ENCODE data around the gene APOB. TPM values are rescaled to one million over a fixed set of nuclear protein-coding genes. Genes with fewer than 3 reads are reported as not detected.

Gene APOB
- total and polyA plus RNA-seq, 2 of the 13 experiments (the other 11 are each of a cell fraction or from before 2014, with no cell fraction given) = 1,569 to 2,515 TPM

DNA sequence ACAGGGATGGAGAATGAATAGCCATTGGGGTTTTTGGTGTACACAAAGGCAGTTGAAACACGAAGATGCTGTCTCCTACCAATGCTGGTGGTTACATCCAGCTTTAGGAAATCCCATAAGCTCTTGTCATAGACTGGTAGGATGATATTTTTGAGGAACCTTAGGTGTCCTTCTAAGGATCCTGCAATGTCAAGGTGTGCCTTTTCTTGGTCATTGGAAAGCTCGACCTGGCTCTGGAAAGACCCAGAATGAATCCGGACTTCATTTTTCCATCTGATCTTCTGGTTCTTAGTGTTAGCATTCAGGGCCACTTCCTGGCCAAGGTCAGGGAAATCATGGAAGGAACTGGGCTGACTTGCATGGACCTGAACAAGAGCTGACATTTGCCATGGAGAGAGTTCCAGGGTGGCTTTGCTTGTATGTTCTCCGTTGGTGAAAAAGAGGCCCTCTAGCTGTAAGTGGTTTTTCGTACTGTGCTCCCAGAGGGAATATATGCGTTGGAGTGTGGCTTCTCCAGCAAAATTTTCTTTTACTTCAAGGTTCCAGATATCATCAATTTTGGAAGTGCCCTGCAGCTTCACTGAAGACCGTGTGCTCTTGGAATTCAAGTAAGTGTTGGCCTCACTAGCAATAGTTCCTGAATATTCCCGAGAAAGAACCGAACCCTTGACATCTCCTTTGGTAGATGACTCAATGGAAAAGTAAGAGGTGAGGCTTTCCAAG lies 38.0 kb downstream of the APOB start (continued):
- TF ChIP-seq, protein P1, sequence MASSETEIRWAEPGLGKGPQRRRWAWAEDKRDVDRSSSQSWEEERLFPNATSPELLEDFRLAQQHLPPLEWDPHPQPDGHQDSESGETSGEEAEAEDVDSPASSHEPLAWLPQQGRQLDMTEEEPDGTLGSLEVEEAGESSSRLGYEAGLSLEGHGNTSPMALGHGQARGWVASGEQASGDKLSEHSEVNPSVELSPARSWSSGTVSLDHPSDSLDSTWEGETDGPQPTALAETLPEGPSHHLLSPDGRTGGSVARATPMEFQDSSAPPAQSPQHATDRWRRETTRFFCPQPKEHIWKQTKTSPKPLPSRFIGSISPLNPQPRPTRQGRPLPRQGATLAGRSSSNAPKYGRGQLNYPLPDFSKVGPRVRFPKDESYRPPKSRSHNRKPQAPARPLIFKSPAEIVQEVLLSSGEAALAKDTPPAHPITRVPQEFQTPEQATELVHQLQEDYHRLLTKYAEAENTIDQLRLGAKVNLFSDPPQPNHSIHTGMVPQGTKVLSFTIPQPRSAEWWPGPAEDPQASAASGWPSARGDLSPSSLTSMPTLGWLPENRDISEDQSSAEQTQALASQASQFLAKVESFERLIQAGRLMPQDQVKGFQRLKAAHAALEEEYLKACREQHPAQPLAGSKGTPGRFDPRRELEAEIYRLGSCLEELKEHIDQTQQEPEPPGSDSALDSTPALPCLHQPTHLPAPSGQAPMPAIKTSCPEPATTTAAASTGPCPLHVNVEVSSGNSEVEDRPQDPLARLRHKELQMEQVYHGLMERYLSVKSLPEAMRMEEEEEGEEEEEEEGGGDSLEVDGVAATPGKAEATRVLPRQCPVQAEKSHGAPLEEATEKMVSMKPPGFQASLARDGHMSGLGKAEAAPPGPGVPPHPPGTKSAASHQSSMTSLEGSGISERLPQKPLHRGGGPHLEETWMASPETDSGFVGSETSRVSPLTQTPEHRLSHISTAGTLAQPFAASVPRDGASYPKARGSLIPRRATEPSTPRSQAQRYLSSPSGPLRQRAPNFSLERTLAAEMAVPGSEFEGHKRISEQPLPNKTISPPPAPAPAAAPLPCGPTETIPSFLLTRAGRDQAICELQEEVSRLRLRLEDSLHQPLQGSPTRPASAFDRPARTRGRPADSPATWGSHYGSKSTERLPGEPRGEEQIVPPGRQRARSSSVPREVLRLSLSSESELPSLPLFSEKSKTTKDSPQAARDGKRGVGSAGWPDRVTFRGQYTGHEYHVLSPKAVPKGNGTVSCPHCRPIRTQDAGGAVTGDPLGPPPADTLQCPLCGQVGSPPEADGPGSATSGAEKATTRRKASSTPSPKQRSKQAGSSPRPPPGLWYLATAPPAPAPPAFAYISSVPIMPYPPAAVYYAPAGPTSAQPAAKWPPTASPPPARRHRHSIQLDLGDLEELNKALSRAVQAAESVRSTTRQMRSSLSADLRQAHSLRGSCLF (CRISPR knock-in tag; IDR thresholded peaks at IDR 0.05; ENCODE audit: borderline replicate concordance) = no peak
- no peak for TF ChIP-seq ZNF788 (CRISPR knock-in tag; IDR thresholded peaks at IDR 0.05; ENCODE audit: borderline replicate concordance)
- peak; percentile 60 for TF ChIP-seq ZNF160 (CRISPR knock-in tag; IDR thresholded peaks at IDR 0.05)
- TF ChIP-seq TSC22D2 (CRISPR knock-in tag; IDR thresholded peaks at IDR 0.05; ENCODE audit: borderline replicate concordance) = no peak
- peak; percentile 78; the same call in 1 of the 2 replicates for TF ChIP-seq ZNF670 (CRISPR knock-in tag; IDR thresholded peaks at IDR 0.05; ENCODE audit: borderline replicate concordance)
- TF ChIP-seq ZNF83 (CRISPR knock-in tag; IDR thresholded peaks at IDR 0.05; ENCODE audit: borderline replicate concordance) = no peak
- no peak for TF ChIP-seq ZNF335 (CRISPR knock-in tag; IDR thresholded peaks at IDR 0.05)
- 0 out of 2 replicates have a peak, but pooled peaks have one; percentile 9 for TF ChIP-seq SRF (IDR thresholded peaks at IDR 0.05; ENCODE audit: low read depth, low read length)
- TF ChIP-seq ZNF12 (CRISPR knock-in tag; IDR thresholded peaks at IDR 0.05) = no peak
- TF ChIP-seq KDM3A (CRISPR knock-in tag; IDR thresholded peaks at IDR 0.05; ENCODE audit: low read depth) = no peak; the same call in 1 of the 2 replicates
- TF ChIP-seq, protein P2, sequence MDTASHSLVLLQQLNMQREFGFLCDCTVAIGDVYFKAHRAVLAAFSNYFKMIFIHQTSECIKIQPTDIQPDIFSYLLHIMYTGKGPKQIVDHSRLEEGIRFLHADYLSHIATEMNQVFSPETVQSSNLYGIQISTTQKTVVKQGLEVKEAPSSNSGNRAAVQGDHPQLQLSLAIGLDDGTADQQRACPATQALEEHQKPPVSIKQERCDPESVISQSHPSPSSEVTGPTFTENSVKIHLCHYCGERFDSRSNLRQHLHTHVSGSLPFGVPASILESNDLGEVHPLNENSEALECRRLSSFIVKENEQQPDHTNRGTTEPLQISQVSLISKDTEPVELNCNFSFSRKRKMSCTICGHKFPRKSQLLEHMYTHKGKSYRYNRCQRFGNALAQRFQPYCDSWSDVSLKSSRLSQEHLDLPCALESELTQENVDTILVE (CRISPR knock-in tag; IDR thresholded peaks at IDR 0.05) = no peak
- TF ChIP-seq NR3C1 (CRISPR knock-in tag; IDR thresholded peaks at IDR 0.05) = no peak
- TF ChIP-seq NFRKB (IDR thresholded peaks at IDR 0.05) = no peak
- no peak for TF ChIP-seq BORCS8-MEF2B (CRISPR knock-in tag; IDR thresholded peaks at IDR 0.05)
- peak; percentile 47; the same call in 1 of the 2 replicates for TF ChIP-seq NFIC (IDR thresholded peaks at IDR 0.05; ENCODE audit: low read length)
- TF ChIP-seq ZNF703 (CRISPR knock-in tag; IDR thresholded peaks at IDR 0.05; ENCODE audit: borderline replicate concordance) = no peak
- no peak for TF ChIP-seq RARA (CRISPR knock-in tag; IDR thresholded peaks at IDR 0.05)
- TF ChIP-seq MTF2 (CRISPR knock-in tag; IDR thresholded peaks at IDR 0.05; ENCODE audit: borderline replicate concordance) = no peak
- TF ChIP-seq ZNF749 (CRISPR knock-in tag; IDR thresholded peaks at IDR 0.05; ENCODE audit: borderline replicate concordance) = 0 out of 2 replicates have a peak, but pooled peaks have one; percentile 28
- no peak for TF ChIP-seq ZNF557 (CRISPR knock-in tag; IDR thresholded peaks at IDR 0.05)
- no peak for TF ChIP-seq U2AF2 (IDR thresholded peaks at IDR 0.05; ENCODE audit: low read depth, low read length)
- TF ChIP-seq, protein P3, sequence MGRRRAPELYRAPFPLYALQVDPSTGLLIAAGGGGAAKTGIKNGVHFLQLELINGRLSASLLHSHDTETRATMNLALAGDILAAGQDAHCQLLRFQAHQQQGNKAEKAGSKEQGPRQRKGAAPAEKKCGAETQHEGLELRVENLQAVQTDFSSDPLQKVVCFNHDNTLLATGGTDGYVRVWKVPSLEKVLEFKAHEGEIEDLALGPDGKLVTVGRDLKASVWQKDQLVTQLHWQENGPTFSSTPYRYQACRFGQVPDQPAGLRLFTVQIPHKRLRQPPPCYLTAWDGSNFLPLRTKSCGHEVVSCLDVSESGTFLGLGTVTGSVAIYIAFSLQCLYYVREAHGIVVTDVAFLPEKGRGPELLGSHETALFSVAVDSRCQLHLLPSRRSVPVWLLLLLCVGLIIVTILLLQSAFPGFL (CRISPR knock-in tag; IDR thresholded peaks at IDR 0.05) = no peak

Measured in HepG2 (cell line).